K562 (cell line): ENCODE measurements around the gene EVI5L. TPM values are rescaled to one million over a fixed set of nuclear protein-coding genes. Genes with fewer than 3 reads are reported as not detected.

Experiments used
- ATAC-seq: fragments of 200-7000 bp; cut with Tn5 transposase; 3 replicates; pipeline ENCODE4 v1.9.1; 2020; ENCODE audit warnings: moderate library complexity
- BruUV-seq: library from RNA; stranded (reverse); fragments of 400-500 nt; replicated peaks from 2 replicates; lab custom pipeline; 2021; lab: Mats Ljungman, UMichigan
- CTCF ChIA-PET: fragments of 300-600 bp; formaldehyde crosslinking; extraction: SDS; loops from one replicate; lab custom pipeline; 2021; ENCODE audit warnings: low intra/inter-chr PET ratio; lab: Yijun Ruan, JAX
- POLR2A ChIA-PET: fragments of 300-600, 350-650 bp; sonication (Branson Sonifier 250); formaldehyde crosslinking; extraction: SDS; loops from one replicate; lab custom pipeline; 2021; ENCODE audit warnings: antibody characterized with exemption, inconsistent platforms; lab: Yijun Ruan, JAX
- DNase-seq, 4 experiments: peaks; one replicate each; pipeline versions ENCODE4 v3.0.0 to v3.0.0-alpha.2; 2011 to 2018; ENCODE audit warnings: low spot score in 3 of 4, mixed read lengths in 3 of 4; ENCODE audit errors: extremely low read depth in 1 of 4
- FAIRE-seq: peaks from 2 replicates; lab custom pipeline; 2011; peaks lifted over from hg19 to GRCh38; lab: Jason Lieb, UNC
- H2AFZ ChIP-seq: 2 replicates; pipeline ENCODE4 v1.6.0; 2011; ENCODE audit warnings: low read depth, low read length, control low read depth, inconsistent platforms
- H3K27ac ChIP-seq: fragments of 200-600 bp; 3 replicates; pipeline ENCODE4 v1.8.0; 2011; ENCODE audit warnings: low read depth, mild to moderate bottlenecking, control low read depth, inconsistent platforms, low read length, moderate library complexity, mixed read lengths; ENCODE audit errors: extremely low read depth
- H3K27me3 ChIP-seq, 2 experiments: fragments of 300-600 bp in 1 of 2; 2 replicates in 1 of 2; 3 replicates in 1 of 2; pipeline versions ENCODE4 v1.6.0 to v1.8.0; 2011; ENCODE audit warnings: inconsistent platforms in 2 of 2, low read length in 2 of 2, mild to moderate bottlenecking in 1 of 2, mixed read lengths in 1 of 2, moderate library complexity in 1 of 2; ENCODE audit not compliant: control insufficient read depth in 2 of 2, insufficient read depth in 2 of 2
- H3K36me3 ChIP-seq: fragments of 300-600 bp; 3 replicates; pipeline ENCODE4 v1.8.0; 2011; ENCODE audit warnings: mild to moderate bottlenecking, low read length, inconsistent platforms; ENCODE audit not compliant: control insufficient read depth, insufficient read depth
- H3K4me1 ChIP-seq, 2 experiments: fragments of 200-600 bp in 1 of 2; replicated peaks in 1 of 2; 2 replicates in 1 of 2; 3 replicates in 1 of 2; pipeline versions ENCODE4 v1.5.1 to v1.8.0; 2011; ENCODE audit warnings: inconsistent platforms in 2 of 2, low read length in 2 of 2, mild to moderate bottlenecking in 1 of 2, mixed read lengths in 1 of 2, moderate library complexity in 1 of 2; ENCODE audit not compliant: control insufficient read depth in 2 of 2, insufficient read depth in 2 of 2
- H3K4me2 ChIP-seq: 2 replicates; pipeline ENCODE4 v1.6.1; 2011; ENCODE audit warnings: low read length, control low read depth, inconsistent platforms, mixed read lengths; ENCODE audit not compliant: insufficient read depth
- H3K4me3 ChIP-seq: fragments of 200-600 bp; sonication (generic), shearing (Covaris generic); 2 replicates; pipeline ENCODE4 v1.5.1; 2016; ENCODE audit warnings: control low read depth, inconsistent platforms
- H3K79me2 ChIP-seq: fragments of 200-600 bp; 3 replicates; pipeline ENCODE4 v1.8.0; 2011; ENCODE audit warnings: low read length, inconsistent platforms; ENCODE audit not compliant: control insufficient read depth, insufficient read depth
- H3K9ac ChIP-seq, 2 experiments: 2 replicates each; pipeline versions ENCODE4 v1.6.0 to v1.6.1; 2011; ENCODE audit warnings: low read depth in 2 of 2, low read length in 2 of 2, control low read depth in 1 of 2, inconsistent platforms in 1 of 2, mild to moderate bottlenecking in 1 of 2, mixed read lengths in 1 of 2; ENCODE audit not compliant: insufficient read depth in 1 of 2
- H3K9me1 ChIP-seq: one replicate; pipeline ENCODE4 v1.6.0; 2011; ENCODE audit warnings: inconsistent platforms, mild to moderate bottlenecking, low read length, moderate library complexity; ENCODE audit not compliant: control insufficient read depth, insufficient read depth
- H3K9me3 ChIP-seq: replicated peaks from 2 replicates; pipeline ENCODE4 v1.5.1; 2011; ENCODE audit warnings: low read depth, low read length, inconsistent platforms; ENCODE audit not compliant: control insufficient read depth, insufficient read depth
- H4K20me1 ChIP-seq: replicated peaks from 2 replicates; pipeline ENCODE4 v1.6.1; 2011; ENCODE audit warnings: low read length, inconsistent platforms, mixed read lengths; ENCODE audit not compliant: control insufficient read depth, insufficient read depth
- MLLT1 ChIP-seq, 2 experiments: fragments of 450-650 bp; IDR thresholded peaks; 2 replicates each; pipeline ENCODE4 v1.6.1; 2016
- MTF1 ChIP-seq: fragments of 250-450 bp; sonication (Bioruptor Pico); IDR thresholded peaks from 2 replicates; pipeline ENCODE4 v1.9.0; 2021; ENCODE audit warnings: moderate library complexity, mild to moderate bottlenecking, inconsistent platforms, borderline replicate concordance
- TSC22D4 ChIP-seq: fragments of 450-650 bp; IDR thresholded peaks from 2 replicates; pipeline ENCODE4 v1.6.1; 2016; ENCODE audit warnings: missing genetic modification characterization, missing biosample characterization, control low read depth
- WGBS: fragments of 100-300 bp; shearing (Covaris generic); methylation state at CpG from one replicate; pipeline ENCODE4 v1.1.6; 2016; ENCODE audit warnings: low coverage, mixed read lengths; ENCODE audit not compliant: insufficient coverage; ENCODE audit errors: missing lambda C conversion rate; 5-methylcytosine and 5-hydroxymethylcytosine counted together
- in situ Hi-C: fragments of 300-500 bp; cut with MboI; formaldehyde crosslinking; loops from 4 replicates; pipeline ENCODE4 v1.15.0; 2018; ENCODE audit warnings: inconsistent platforms, mixed read lengths
- intact Hi-C: fragments of 100-400 bp; cut with micrococcal nuclease; formaldehyde crosslinking; loops from 2 replicates; pipeline ENCODE4 v1.14.2; 2022
- polyA plus RNA-seq, 8 experiments: library from polyadenylated mRNA; depleted of rRNA in 4 of 8; stranded (reverse) in 5 of 8; unstranded in 3 of 8; fragments of >200 nt; fragmentation: Nextera tagmentation in 2 of 8; fragmentation: Illumina TruSeq in 1 of 8; extraction: Ambion mirVana in 2 of 8; extraction: Trizol in 1 of 8; gene quantifications; 2 replicates each; pipeline versions ENCODE4 v1.2.1 to v1.2.3, GENCODE V29; 2011 to 2014; ENCODE audit warnings: inconsistent platforms in 1 of 8, missing spikeins in 1 of 8
- total RNA-seq, 7 experiments: library from RNA; depleted of rRNA in 6 of 7; stranded (reverse); fragments of >200 nt in 6 of 7; fragmentation: Illumina TruSeq in 2 of 7; extraction: Trizol in 2 of 7; gene quantifications; 2 replicates each; pipeline versions ENCODE4 v1.2.1 to v1.2.3, GENCODE V29; 2011 to 2021; ENCODE audit warnings: low replicate concordance in 1 of 7

The EVI5L gene
- total and polyA plus RNA-seq, 9 of the 15 experiments (the other 6 are each of a cell fraction or from before 2014, with no cell fraction given): 0.69 to 1.8 (median 1.2) TPM; not detected in 2

- ChIA-PET CTCF (no interaction called here), POLR2A (no interaction called here)
- Histone ChIP-seq H3K9me1 (peaks cover 3% of the 10 kb centered on the region), H3K36me3 (no peaks in the 10 kb centered on the region), H3K4me2 (no peak overlapping the region), H4K20me1 (peaks cover 8% of the 10 kb centered on the region; the same call in 1 of the 2 replicates), H3K27me3 (peaks cover 4 to 29% of the 10 kb centered on the region in 2 experiments; a peak in 4 of 5 replicates), H3K4me1 (peaks cover 0 to 6% of the 10 kb centered on the region in 2 experiments; a peak in 1 of 5 replicates), H3K4me3 (no peak overlapping the region), H3K27ac (no peak overlapping the region), H2AFZ (no peak overlapping the region), H3K79me2 (no peaks in the 10 kb centered on the region), H3K9me3 (peaks cover 12% of the 10 kb centered on the region), H3K9ac (no peak overlapping the region)
- intact Hi-C loops (no loop called here), in situ Hi-C loops (no loop called here)
- WGBS: 54% methylated on average over 11 of the region's 11 CpGs
- FAIRE-seq (no peak), ATAC-seq (no peak), DNase-seq (no peak)
- no peak for TF ChIP-seq MLLT1 (IDR thresholded peaks at IDR 0.05)
- TF ChIP-seq MTF1: no peak
- TF ChIP-seq TSC22D4 (tag): 0 out of 2 replicates have a peak, but pooled peaks have one; percentile 76
- no TSS peak for BruUV-seq
Observed at GRCh38 chr19:7841751-7842660, 12.0 kb downstream of the EVI5L start.
